HT1080 (cell line): ENCODE results near the gene COL6A2. TPM values are rescaled to one million over a fixed set of nuclear protein-coding genes. Genes with fewer than 3 reads are reported as not detected.
"Not testable (repeated sequence)": the region's sequence is repeated elsewhere in the genome, so short reads cannot be mapped to it uniquely, and the experiment has no call there.

ENCODE experiments used
- DNase-seq: peaks from one replicate; pipeline ENCODE4 v3.0.0-alpha.2; 2015; ENCODE audit warnings: low read depth
- small RNA-seq: library from RNA; depleted of rRNA; stranded (forward); fragments of <200 nt; gene quantifications from one replicate; pipeline ENCODE3, GENCODE V24; 2014
- total RNA-seq: library from RNA; depleted of rRNA; stranded (reverse); fragments of >200 nt; shearing (Covaris generic); gene quantifications from 2 replicates; pipeline ENCODE4 v1.2.3, GENCODE V29; 2014; rRNA removed

COL6A2 gene
- total RNA-seq, 1 experiment from 2014 or later = 58.8 TPM

- no peak for DNase-seq
Measured at GRCh38 chr21:46171585-46171984, 73.7 kb downstream of the COL6A2 start.

GRCh38 chr21:46171996-46172862 lies 74.3 kb downstream of the COL6A2 start:
- DNase-seq = no peak

- DNase-seq = no peak
Measured at GRCh38 chr21:46172863-46173528, 75.1 kb downstream of the COL6A2 start.

- DNase-seq = no peak
Measured at GRCh38 chr21:46173573-46173972, 75.7 kb downstream of the COL6A2 start.

GRCh38 chr21:46176443-46177129 lies 78.7 kb downstream of the COL6A2 start:
- DNase-seq = not testable (repeated sequence)

- no peak for DNase-seq
Measured at GRCh38 chr21:46178961-46179360, 81.0 kb downstream of the COL6A2 start.

Small RNA genes lying within 50 kb of the gene (small RNA-seq; reads per million reads assigned to genes)
- gene PSMA6P3 = not detected

Other genes starting within 250 kb of the COL6A2 start
- gene COL6A1, start 116.3 kb upstream of the COL6A2 start, total RNA-seq = 85.1 and 95.1 TPM in 2 replicates
- gene FTCD, start 57.5 kb downstream of the COL6A2 start, total RNA-seq = 0.13 and 0.69 TPM in 2 replicates
- gene SPATC1L, start 86.3 kb downstream of the COL6A2 start, total RNA-seq = 10.9 and 16.4 TPM in 2 replicates
- gene LSS, start 130.7 kb downstream of the COL6A2 start, total RNA-seq = 74.2 and 85.5 TPM in 2 replicates
- gene MCM3AP, start 187.5 kb downstream of the COL6A2 start, total RNA-seq = 75.6 and 91.7 TPM in 2 replicates
- 37.7 and 38.2 TPM in 2 replicates for gene YBEY, start 188.2 kb downstream of the COL6A2 start, total RNA-seq
- 11.5 and 16.4 TPM in 2 replicates for gene C21orf58, start 225.8 kb downstream of the COL6A2 start, total RNA-seq
- 29.2 and 30.1 TPM in 2 replicates for gene PCNT, start 226.0 kb downstream of the COL6A2 start, total RNA-seq